ENCODE results near the gene GLYAT.

GLYAT gene

GRCh38 chr11:58676563-58677135 is 55.1 kb downstream of the GLYAT start:
- DNase-seq: no peak

- peak; percentile 81 for DNase-seq
These were observed 56.2 kb downstream of the GLYAT start for GRCh38 chr11:58675334-58676155.

GRCh38 chr11:58674609-58675008 is 57.1 kb downstream of the GLYAT start:
- no peak for DNase-seq

- DNase-seq: no peak
These were observed 59.6 kb downstream of the GLYAT start for GRCh38 chr11:58671983-58672633.

- DNase-seq: no peak
These were observed 71.7 kb downstream of the GLYAT start for GRCh38 chr11:58659910-58660570.

- DNase-seq: no peak
These were observed 72.3 kb downstream of the GLYAT start for GRCh38 chr11:58659404-58659803.

Data from CD4-positive, alpha-beta T cell treated with Interleukin-17A for 4 hours (primary cell).